CD4-positive, alpha-beta T cell (primary cell): ENCODE data around the gene NUDCD2. TPM values are rescaled to one million over a fixed set of nuclear protein-coding genes. Genes with fewer than 3 reads are reported as not detected.

Experiments used
- ATAC-seq: fragments of 200-7000 bp; cut with Tn5 transposase; one replicate; pipeline ENCODE4 v1.10.0; 2022; ENCODE audit warnings: mild to moderate bottlenecking; ENCODE audit not compliant: poor library complexity
- CTCF ChIA-PET: fragments of 350-600 bp; sonication (Branson Sonifier 250); formaldehyde crosslinking; loops from one replicate; lab custom pipeline; 2021; ENCODE audit warnings: antibody characterized with exemption, inconsistent platforms; lab: Charles Lee
- POLR2A ChIA-PET: fragments of 350-600 bp; sonication (Branson Sonifier 250); formaldehyde crosslinking; loops from one replicate; lab custom pipeline; 2021; ENCODE audit warnings: antibody characterized with exemption, inconsistent platforms; lab: Charles Lee
- DNase-seq, 14 experiments: peaks; one replicate each; pipeline ENCODE4 v3.0.0-alpha.2; 2013 to 2020; ENCODE audit warnings: mixed read lengths in 2 of 14
- H3K27ac ChIP-seq, 2 donors: one replicate each; pipeline versions ENCODE4 v1.5.1 to v1.7.0; 2013; ENCODE audit warnings: low read length in 2 of 2, low read depth in 1 of 2, mild to moderate bottlenecking in 1 of 2
- H3K27me3 ChIP-seq, 2 experiments: 1 replicate in 1 of 2; 2 replicates in 1 of 2; pipeline versions ENCODE4 v1.6.1 to v1.7.0; 2013; ENCODE audit warnings: low read length in 2 of 2, control low read depth in 1 of 2, mild to moderate bottlenecking in 1 of 2, moderate library complexity in 1 of 2; ENCODE audit not compliant: insufficient read depth in 2 of 2, control insufficient read depth in 1 of 2
- H3K36me3 ChIP-seq: one replicate; pipeline ENCODE4 v1.6.1; 2013; ENCODE audit warnings: low read length, control low read depth; ENCODE audit not compliant: insufficient read depth
- H3K4me1 ChIP-seq: one replicate; pipeline ENCODE4 v1.6.1; 2013; ENCODE audit warnings: low read length, control low read depth; ENCODE audit not compliant: insufficient read depth
- H3K4me3 ChIP-seq: one replicate; pipeline ENCODE4 v1.5.1; 2013; ENCODE audit warnings: mild to moderate bottlenecking, low read length, moderate library complexity
- H3K9me3 ChIP-seq, 2 experiments: 1 replicate in 1 of 2; 2 replicates in 1 of 2; pipeline versions ENCODE4 v1.6.1 to v1.7.0; 2013; ENCODE audit warnings: low read length in 2 of 2, mild to moderate bottlenecking in 2 of 2, control low read depth in 1 of 2, moderate library complexity in 1 of 2; ENCODE audit not compliant: control insufficient read depth in 1 of 2, insufficient read depth in 1 of 2
- H3K27ac Mint-ChIP-seq: one replicate; pipeline ENCODE4 v1.8.0; 2020; ENCODE audit warnings: mixed read lengths
- H3K27me3 Mint-ChIP-seq: one replicate; pipeline ENCODE4 v1.8.0; 2021; ENCODE audit warnings: mixed read lengths
- H3K36me3 Mint-ChIP-seq: one replicate; pipeline ENCODE4 v1.8.0; 2021; ENCODE audit warnings: low read depth, mixed read lengths
- H3K4me1 Mint-ChIP-seq: one replicate; pipeline ENCODE4 v1.8.0; 2021; ENCODE audit warnings: low read depth, mixed read lengths
- H3K4me3 Mint-ChIP-seq: one replicate; pipeline ENCODE4 v1.8.0; 2020; ENCODE audit warnings: mild to moderate bottlenecking, mixed read lengths
- H3K9me3 Mint-ChIP-seq: one replicate; pipeline ENCODE4 v1.8.0; 2020; ENCODE audit warnings: mixed read lengths
- CTCF ChIP-seq: fragments of 200-600 bp; IDR thresholded peaks from one replicate; pipeline ENCODE4 v1.8.0; 2022; ENCODE audit warnings: antibody characterized with exemption, mild to moderate bottlenecking
- intact Hi-C, 2 experiments: fragments of 100-400 bp; cut with DNase I in 1 of 2; cut with micrococcal nuclease in 1 of 2; formaldehyde crosslinking; loops; one replicate each; pipeline versions ENCODE4 v1.15.1 to v1.9.0; 2023 to 2025; cut with DNase I, micrococcal nuclease
- total RNA-seq, 174 experiments: library from RNA in 2 of 174; stranded (reverse) in 2 of 174; gene quantifications; one replicate each; pipeline ENCODE4 v1.2.3 and lab custom pipeline; 2021 to 2026

Gene NUDCD2
- total RNA-seq, 2 experiments from 2014 or later: 18.0 to 18.9 TPM

- peaks cover 86% of the 10 kb centered on the region for H3K36me3 Mint-ChIP-seq
- no peak for DNase-seq
- POLR2A ChIA-PET: interaction anchor here (4.1 kb wide), 1 partner anchor 12 kb away, joined by 16 read pairs; the partner anchor contains the start of genes HMMR and NUDCD2
- CTCF ChIA-PET: interaction anchor here (0.7 to 1.8 kb wide), 3 partner anchors 10 to 12 kb away, joined by 3 to 6 read pairs (median 4); partner anchors contain the start of genes CCNG1 and NUDCD2
- no peaks in the 10 kb centered on the region for H3K9me3 Mint-ChIP-seq
- Histone ChIP-seq H3K9me3 (no peaks in the 10 kb centered on the region), H3K27me3 (no peaks in the 10 kb centered on the region), H3K4me1 (no peaks in the 10 kb centered on the region), H3K36me3 (peaks cover 58% of the 10 kb centered on the region), H3K27ac (no peak overlapping the region), H3K4me3 (no peak overlapping the region)
- H3K27ac Mint-ChIP-seq: no peak overlapping the region
- no peaks in the 10 kb centered on the region for H3K4me1 Mint-ChIP-seq
- no peaks in the 10 kb centered on the region for H3K27me3 Mint-ChIP-seq
- TF ChIP-seq CTCF: no peak
- ATAC-seq: no peak
- H3K4me3 Mint-ChIP-seq: no peak overlapping the region
- intact Hi-C loops: no loop called here
Measured at GRCh38 chr5:163447875-163448274, 12.0 kb downstream of the NUDCD2 start.

- H3K4me3 Mint-ChIP-seq: no peak overlapping the region
- Histone ChIP-seq H3K36me3 (peaks cover 59% of the 10 kb centered on the region), H3K27ac (no peak overlapping the region), H3K4me1 (no peaks in the 10 kb centered on the region), H3K4me3 (no peak overlapping the region), H3K9me3 (no peaks in the 10 kb centered on the region), H3K27me3 (no peaks in the 10 kb centered on the region)
- H3K27me3 Mint-ChIP-seq: no peaks in the 10 kb centered on the region
- no peak for TF ChIP-seq CTCF
- peaks cover 87% of the 10 kb centered on the region for H3K36me3 Mint-ChIP-seq
- no peak overlapping the region for H3K27ac Mint-ChIP-seq
- H3K9me3 Mint-ChIP-seq: no peaks in the 10 kb centered on the region
- ATAC-seq: no peak
- CTCF ChIA-PET: interaction anchor here (0.7 to 1.8 kb wide), 2 partner anchors 9 to 12 kb away, joined by 3 to 4 read pairs; partner anchors contain the start of gene CCNG1
- POLR2A ChIA-PET: interaction anchor here (4.1 kb wide), 1 partner anchor 13 kb away, joined by 16 read pairs; the partner anchor contains the start of genes HMMR and NUDCD2
- H3K4me1 Mint-ChIP-seq: no peaks in the 10 kb centered on the region
- no peak for DNase-seq
- intact Hi-C loops: no loop called here
Measured at GRCh38 chr5:163447191-163447590, 12.7 kb downstream of the NUDCD2 start.

- H3K27ac ChIP-seq: no peak overlapping the region
- ATAC-seq (no peak), DNase-seq (no peak)
- H3K9me3 ChIP-seq: no peaks in the 10 kb centered on the region
- CTCF ChIA-PET: no interaction called here
- Mint-ChIP-seq H3K4me3 (no peak overlapping the region), H3K9me3 (no peaks in the 10 kb centered on the region), H3K4me1 (peaks cover 9% of the 10 kb centered on the region), H3K36me3 (peaks cover 85% of the 10 kb centered on the region), H3K27ac (no peak overlapping the region), H3K27me3 (no peaks in the 10 kb centered on the region)
- no peak for TF ChIP-seq CTCF
- peaks cover 62% of the 10 kb centered on the region for H3K36me3 ChIP-seq
- no peaks in the 10 kb centered on the region for H3K27me3 ChIP-seq
- H3K4me1 ChIP-seq: no peaks in the 10 kb centered on the region
- intact Hi-C loops: no loop called here
- POLR2A ChIA-PET: no interaction called here
- no peak overlapping the region for H3K4me3 ChIP-seq
Measured at GRCh38 chr5:163445345-163445744, 14.6 kb downstream of the NUDCD2 start.
